HG03469 (cell line): ENCODE results near the gene KCNJ1.

Source experiments
- ATAC-seq: cut with Tn5 transposase; IDR thresholded peaks from one replicate; pipeline ENCODE4 v1.9.1; 2021; ENCODE audit warnings: mild to moderate bottlenecking, moderate library complexity, moderate number of reproducible peaks; ENCODE audit not compliant: unreplicated experiment

The KCNJ1 gene

GRCh38 chr11:128790196-128790595 is 76.9 kb downstream of the KCNJ1 start:
- ATAC-seq, result no peak

DNA sequence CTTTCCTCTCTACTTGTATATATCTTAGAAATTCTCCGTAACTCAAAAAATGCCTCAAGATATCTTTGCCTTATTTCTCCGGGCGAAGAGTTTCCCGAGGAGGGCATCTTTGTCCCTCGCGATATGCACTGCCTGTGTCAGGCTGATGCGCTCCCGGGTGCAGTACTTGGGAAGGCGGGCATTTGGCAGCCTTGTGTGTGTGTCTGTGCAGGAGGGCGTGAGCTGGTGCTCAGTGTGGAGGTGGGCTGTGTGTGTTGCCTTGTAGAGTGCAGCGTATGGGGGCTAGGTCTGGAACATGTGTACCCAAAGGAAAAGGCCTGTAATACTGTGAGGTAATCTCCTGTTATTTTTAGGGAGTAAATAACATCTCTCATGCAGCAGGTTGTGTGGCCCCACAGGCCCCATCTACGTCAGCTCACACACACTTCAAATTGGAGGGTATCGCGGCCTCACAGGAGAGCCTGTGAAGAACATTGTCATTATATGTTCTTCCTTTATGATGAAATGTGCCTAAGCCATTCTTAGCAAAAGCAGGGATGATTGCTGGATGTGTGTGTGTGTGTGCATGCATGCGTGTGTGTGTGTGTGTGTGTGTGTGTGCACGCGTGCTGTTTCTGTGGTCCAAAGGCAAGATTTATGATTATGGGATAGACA is 77.5 kb downstream of the KCNJ1 start:
- no peak for ATAC-seq
